Epidermal melanocyte (primary cell): ENCODE measurements around the gene WWC1.
"Not testable (repeated sequence)": the region's sequence is repeated elsewhere in the genome, so short reads cannot be mapped to it uniquely, and the experiment has no call there.

Experiments
- DNase-seq: peaks from one replicate; pipeline ENCODE4 v3.0.0; 2011; ENCODE audit warnings: low spot score; ENCODE audit not compliant: insufficient read length

WWC1 gene

GRCh38 chr5:168329302-168329701 lies 37.9 kb downstream of the WWC1 start:
- no peak for DNase-seq

GRCh38 chr5:168332042-168332441 lies 40.6 kb downstream of the WWC1 start:
- DNase-seq = no peak

- no peak for DNase-seq
Measured at GRCh38 chr5:168334280-168334679, 42.8 kb downstream of the WWC1 start.

GRCh38 chr5:168334695-168335094 lies 43.2 kb downstream of the WWC1 start:
- no peak for DNase-seq

- no peak for DNase-seq
Measured at GRCh38 chr5:168337361-168337760, 45.9 kb downstream of the WWC1 start.

GRCh38 chr5:168339109-168339771 lies 47.8 kb downstream of the WWC1 start:
- DNase-seq = no peak

GRCh38 chr5:168339772-168340140 lies 48.3 kb downstream of the WWC1 start:
- not testable (repeated sequence) for DNase-seq

- no peak for DNase-seq
Measured at GRCh38 chr5:168340487-168340886, 49.0 kb downstream of the WWC1 start.

- DNase-seq = no peak
Measured at GRCh38 chr5:168341178-168341577, 49.7 kb downstream of the WWC1 start.

- DNase-seq = no peak
Measured at GRCh38 chr5:168342151-168342825, 50.8 kb downstream of the WWC1 start.

GRCh38 chr5:168342985-168343384 lies 51.5 kb downstream of the WWC1 start:
- no peak for DNase-seq

- no peak for DNase-seq
Measured at GRCh38 chr5:168346417-168346816, 55.0 kb downstream of the WWC1 start.

- DNase-seq = no peak
Measured at GRCh38 chr5:168347368-168348083, 56.1 kb downstream of the WWC1 start.

- DNase-seq = no peak
Measured at GRCh38 chr5:168348084-168348414, 56.6 kb downstream of the WWC1 start.

- no peak for DNase-seq
Measured at GRCh38 chr5:168350315-168350714, 58.9 kb downstream of the WWC1 start.

GRCh38 chr5:168353216-168353957 lies 61.9 kb downstream of the WWC1 start:
- no peak for DNase-seq

GRCh38 chr5:168354397-168354796 lies 63.0 kb downstream of the WWC1 start:
- no peak for DNase-seq

GRCh38 chr5:168356171-168356570 lies 64.7 kb downstream of the WWC1 start:
- no peak for DNase-seq

- no peak for DNase-seq
Measured at GRCh38 chr5:168356592-168356991, 65.1 kb downstream of the WWC1 start.

- no peak for DNase-seq
Measured at GRCh38 chr5:168357876-168358275, 66.4 kb downstream of the WWC1 start.

GRCh38 chr5:168359820-168360460 lies 68.5 kb downstream of the WWC1 start:
- DNase-seq = no peak
